Upper lobe of left lung (tissue), 4 donors: ENCODE data around the gene SMAD3.

Experiments
- POLR2A ChIP-seq, 4 donors: fragments of 450-650 bp; IDR thresholded peaks; one replicate each; pipeline ENCODE4 v1.5.1; 2016 to 2017; ENCODE audit warnings: antibody characterized with exemption in 4 of 4, mild to moderate bottlenecking in 2 of 4
- POLR2AphosphoS5 ChIP-seq, 2 donors: sonication (generic); formaldehyde crosslinking; IDR thresholded peaks; one replicate each; pipeline ENCODE4 v1.5.1; 2017; ENCODE audit warnings: antibody characterized with exemption in 2 of 2

DNA sequence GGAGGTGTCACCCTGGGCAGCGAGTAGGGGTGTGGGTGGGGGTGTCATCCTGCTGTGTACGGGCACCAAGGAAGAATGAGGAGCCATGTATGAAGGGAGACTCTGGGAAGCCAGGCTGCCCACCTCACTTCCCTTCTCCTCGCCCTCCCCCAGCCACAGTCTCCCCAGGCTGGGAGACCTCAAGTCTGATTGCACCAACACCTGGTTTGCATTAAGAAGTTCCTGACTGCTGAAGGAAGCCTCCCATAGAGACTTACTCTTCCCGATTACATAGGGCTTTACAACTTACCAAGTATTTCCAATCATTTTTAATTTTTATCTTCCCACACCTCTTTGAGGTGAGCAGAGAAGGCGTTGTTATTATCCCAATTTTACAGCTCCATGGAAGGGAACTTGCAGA is 29.5 kb upstream of the SMAD3 start:
- TF ChIP-seq POLR2A (IDR thresholded peaks at IDR 0.05) (no peak), POLR2AphosphoS5 (IDR thresholded peaks at IDR 0.05) (no peak)
